HG02870 (cell line): ENCODE data around the gene SLC38A5.
"Not testable (repeated sequence)": the region's sequence is repeated elsewhere in the genome, so short reads cannot be mapped to it uniquely, and the experiment has no call there.

ENCODE experiments used
- ATAC-seq: cut with Tn5 transposase; IDR thresholded peaks from one replicate; pipeline ENCODE4 v1.9.1; 2021; ENCODE audit warnings: mild to moderate bottlenecking, moderate library complexity; ENCODE audit not compliant: unreplicated experiment

Gene SLC38A5

GRCh38 chrX:48470110-48470832 is at the start of gene SLC38A5:
TSS of gene SLC38A5 (minus strand) at chrX:48470260. CDS start at chrX:48467924, 2,336 bp downstream.
- ATAC-seq = no peak

GRCh38 chrX:48519481-48519880 is 49.4 kb upstream of the SLC38A5 start:
- ATAC-seq = not testable (repeated sequence)

GRCh38 chrX:48516987-48517386 is 46.9 kb upstream of the SLC38A5 start:
- no peak for ATAC-seq

GRCh38 chrX:48516285-48516684 is 46.2 kb upstream of the SLC38A5 start:
- no peak for ATAC-seq

- no peak for ATAC-seq
These were observed 45.8 kb upstream of the SLC38A5 start for GRCh38 chrX:48515842-48516241.

- ATAC-seq = no peak
These were observed 44.9 kb upstream of the SLC38A5 start for GRCh38 chrX:48514868-48515460.

- no peak for ATAC-seq
These were observed 44.2 kb upstream of the SLC38A5 start for GRCh38 chrX:48514126-48514806.

- ATAC-seq = no peak
These were observed 43.6 kb upstream of the SLC38A5 start for GRCh38 chrX:48513670-48514069.

GRCh38 chrX:48512371-48512935 is 42.4 kb upstream of the SLC38A5 start:
- no peak for ATAC-seq

GRCh38 chrX:48511560-48511959 is 41.5 kb upstream of the SLC38A5 start:
- ATAC-seq = no peak

GRCh38 chrX:48509619-48510018 is 39.6 kb upstream of the SLC38A5 start:
- ATAC-seq = no peak

- ATAC-seq = peak; percentile 5
These were observed 39.2 kb upstream of the SLC38A5 start for GRCh38 chrX:48509245-48509590.

- ATAC-seq = peak; percentile 62
These were observed 38.6 kb upstream of the SLC38A5 start, which contains the start of gene PORCN for GRCh38 chrX:48508400-48509244. TSS of gene PORCN (plus strand) at chrX:48508992. CDS start at chrX:48509821, 829 bp downstream.

GRCh38 chrX:48507246-48507645 is 37.2 kb upstream of the SLC38A5 start:
- no peak for ATAC-seq

- no peak for ATAC-seq
These were observed 35.4 kb upstream of the SLC38A5 start for GRCh38 chrX:48505481-48505880.

GRCh38 chrX:48504261-48504660 is 34.2 kb upstream of the SLC38A5 start:
- ATAC-seq = no peak

- ATAC-seq = no peak
These were observed 28.3 kb upstream of the SLC38A5 start for GRCh38 chrX:48498374-48498809.

GRCh38 chrX:48497871-48498270 is 27.8 kb upstream of the SLC38A5 start:
- no peak for ATAC-seq

GRCh38 chrX:48496660-48497059 is 26.6 kb upstream of the SLC38A5 start:
- no peak for ATAC-seq

GRCh38 chrX:48493890-48494364 is 23.9 kb upstream of the SLC38A5 start:
- no peak for ATAC-seq
